Activated T-cell treated with anti-CD3 and anti-CD28 coated beads, Interleukin-2, amount 50 U/mL, for 72 hours (primary cell): Measurements from ENCODE around the gene CENPB. TPM values are rescaled to one million over a fixed set of nuclear protein-coding genes. Genes with fewer than 3 reads are reported as not detected.

Source experiments
- ATAC-seq, 2 donors: fragments of 150-1000 bp; cut with Tn5 transposase; replicated peaks in 1 of 2; 2 replicates each; pipeline ENCODE4 v1.10.0; 2021; ENCODE audit warnings: moderate library complexity in 2 of 2, mild to moderate bottlenecking in 1 of 2
- DNase-seq, 2 donors: peaks; one replicate each; pipeline ENCODE4 v3.0.0; 2021 to 2022; ENCODE audit warnings: mixed read lengths in 1 of 2
- H3K27ac Mint-ChIP-seq: one replicate; pipeline ENCODE4 v1.8.0; 2022; ENCODE audit warnings: mild to moderate bottlenecking, moderate library complexity, mixed read lengths
- H3K27me3 Mint-ChIP-seq: one replicate; pipeline ENCODE4 v1.8.0; 2022; ENCODE audit warnings: low read depth, mixed read lengths
- H3K36me3 Mint-ChIP-seq, 2 donors: one replicate each; pipeline ENCODE4 v1.8.0; 2022; ENCODE audit warnings: mixed read lengths in 2 of 2, mild to moderate bottlenecking in 1 of 2; ENCODE audit not compliant: insufficient read depth in 2 of 2
- H3K4me1 Mint-ChIP-seq: one replicate; pipeline ENCODE4 v1.8.0; 2022; ENCODE audit warnings: low read depth, mixed read lengths
- H3K4me3 Mint-ChIP-seq, 2 donors: one replicate each; pipeline ENCODE4 v1.8.0; 2022; ENCODE audit warnings: mild to moderate bottlenecking in 2 of 2, mixed read lengths in 2 of 2, moderate library complexity in 2 of 2
- H3K9me3 Mint-ChIP-seq, 2 donors: one replicate each; pipeline ENCODE4 v1.8.0; 2022; ENCODE audit warnings: mixed read lengths in 2 of 2
- total RNA-seq, 2 donors: library from RNA; stranded (reverse); gene quantifications; one replicate each; pipeline ENCODE4 v1.2.3, GENCODE V29; 2022

CENPB gene
- total RNA-seq, 2 donors from 2014 or later = 30.4 to 31.5 TPM

DNA sequence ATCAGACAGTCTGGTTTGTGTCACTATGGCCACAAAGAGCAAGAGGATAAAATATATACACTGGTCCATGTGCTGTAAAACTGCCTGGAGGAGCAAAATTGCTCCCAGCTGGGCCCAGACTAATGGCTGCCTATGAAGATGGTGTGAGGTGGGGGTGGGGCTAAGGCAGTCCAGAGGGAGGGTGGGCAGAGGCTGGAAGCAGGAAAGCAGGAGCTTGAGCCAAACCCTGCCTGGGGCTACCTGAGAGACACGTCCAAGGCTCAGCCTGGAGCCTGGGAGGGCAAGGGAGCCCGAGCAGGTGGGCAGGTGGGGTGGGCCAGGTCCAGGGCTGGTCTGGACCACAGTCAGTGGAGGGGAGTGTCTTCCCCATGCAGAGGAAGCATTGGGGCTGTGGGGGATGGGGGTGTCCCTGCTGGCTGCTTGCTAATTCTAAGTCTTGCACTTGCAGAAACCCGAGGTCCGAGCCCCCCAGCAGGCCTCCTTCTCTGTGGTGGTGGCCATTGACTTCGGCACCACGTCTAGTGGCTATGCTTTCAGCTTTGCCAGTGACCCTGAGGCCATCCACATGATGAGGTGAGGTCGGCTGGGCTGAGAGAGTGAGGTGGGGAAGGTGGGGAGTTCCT is 44.6 kb downstream of the CENPB start:
- Mint-ChIP-seq H3K9me3 (no peaks in the 10 kb centered on the region), H3K36me3 (no peaks in the 10 kb centered on the region), H3K4me1 (peaks cover 12% of the 10 kb centered on the region), H3K27me3 (peaks cover 9% of the 10 kb centered on the region), H3K27ac (no peak overlapping the region), H3K4me3 (no peak overlapping the region)
- ATAC-seq = no peak
- no peak for DNase-seq

DNA sequence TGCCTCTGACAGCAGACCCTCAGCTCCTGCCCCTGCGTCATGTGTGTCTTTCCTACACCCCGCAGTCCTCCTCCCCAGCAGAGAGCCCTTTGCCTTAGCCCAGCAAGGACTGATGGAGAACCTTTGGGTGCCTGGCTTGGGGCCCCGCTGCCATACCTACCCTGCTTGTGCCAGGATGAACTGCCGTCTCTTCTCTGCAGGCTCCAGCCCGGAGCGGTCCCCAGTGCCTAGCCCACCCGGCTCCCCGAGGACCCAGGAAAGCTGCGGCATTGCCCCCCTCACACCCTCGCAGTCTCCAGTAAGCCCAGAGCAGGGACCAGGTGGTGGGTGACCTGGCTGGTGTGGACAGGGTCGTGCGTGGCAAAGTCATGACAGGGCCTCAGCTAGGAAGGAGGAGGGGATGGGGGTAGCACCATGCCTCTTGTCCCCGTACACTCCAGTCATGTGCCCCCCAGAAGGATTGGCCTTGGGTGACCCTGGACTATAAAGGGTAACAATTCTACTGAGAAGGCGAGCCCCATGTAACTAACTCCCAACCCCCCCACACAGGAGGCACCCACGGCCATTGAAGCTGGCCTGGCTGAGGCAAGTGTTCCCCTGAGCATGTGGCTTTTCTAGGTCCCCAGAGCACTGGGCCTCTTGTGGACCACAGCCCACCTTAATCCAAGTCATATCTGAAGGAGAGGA is 45.8 kb downstream of the CENPB start:
- H3K9me3 Mint-ChIP-seq = no peaks in the 10 kb centered on the region
- ATAC-seq (no peak), DNase-seq (no peak)
- H3K4me1 Mint-ChIP-seq = peaks cover 12% of the 10 kb centered on the region
- H3K4me3 Mint-ChIP-seq = no peak overlapping the region
- peaks cover 9% of the 10 kb centered on the region for H3K27me3 Mint-ChIP-seq
- no peaks in the 10 kb centered on the region for H3K36me3 Mint-ChIP-seq
- no peak overlapping the region for H3K27ac Mint-ChIP-seq

DNA sequence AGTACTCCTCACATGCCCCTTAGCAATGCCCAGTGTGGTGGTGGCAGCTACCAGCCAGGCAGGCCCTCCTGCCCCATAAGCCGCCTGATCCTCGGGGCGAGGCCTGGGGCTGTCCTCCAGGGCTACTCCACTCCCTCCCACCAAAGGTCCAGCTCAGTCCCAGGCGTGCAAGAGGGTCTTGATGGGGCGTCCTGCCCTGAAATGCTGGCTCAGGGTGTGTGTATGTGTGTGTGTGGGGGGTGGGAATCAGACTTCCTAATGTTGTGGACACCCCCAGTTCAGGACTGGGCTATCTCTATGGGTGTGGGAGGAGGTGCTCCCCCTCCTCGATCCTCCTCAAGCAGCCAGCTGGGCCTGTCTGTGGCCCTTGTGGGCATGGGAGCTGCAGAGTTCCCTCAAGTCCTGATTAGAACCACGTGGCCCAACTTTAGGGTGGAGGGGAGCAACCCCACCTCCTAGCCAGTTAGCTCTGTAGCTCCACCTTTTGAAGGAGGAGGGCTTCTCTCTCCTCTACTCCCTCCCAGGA is 46.6 kb downstream of the CENPB start:
- Mint-ChIP-seq H3K27me3 (peaks cover 9% of the 10 kb centered on the region), H3K4me3 (no peak overlapping the region), H3K36me3 (no peaks in the 10 kb centered on the region)

DNA sequence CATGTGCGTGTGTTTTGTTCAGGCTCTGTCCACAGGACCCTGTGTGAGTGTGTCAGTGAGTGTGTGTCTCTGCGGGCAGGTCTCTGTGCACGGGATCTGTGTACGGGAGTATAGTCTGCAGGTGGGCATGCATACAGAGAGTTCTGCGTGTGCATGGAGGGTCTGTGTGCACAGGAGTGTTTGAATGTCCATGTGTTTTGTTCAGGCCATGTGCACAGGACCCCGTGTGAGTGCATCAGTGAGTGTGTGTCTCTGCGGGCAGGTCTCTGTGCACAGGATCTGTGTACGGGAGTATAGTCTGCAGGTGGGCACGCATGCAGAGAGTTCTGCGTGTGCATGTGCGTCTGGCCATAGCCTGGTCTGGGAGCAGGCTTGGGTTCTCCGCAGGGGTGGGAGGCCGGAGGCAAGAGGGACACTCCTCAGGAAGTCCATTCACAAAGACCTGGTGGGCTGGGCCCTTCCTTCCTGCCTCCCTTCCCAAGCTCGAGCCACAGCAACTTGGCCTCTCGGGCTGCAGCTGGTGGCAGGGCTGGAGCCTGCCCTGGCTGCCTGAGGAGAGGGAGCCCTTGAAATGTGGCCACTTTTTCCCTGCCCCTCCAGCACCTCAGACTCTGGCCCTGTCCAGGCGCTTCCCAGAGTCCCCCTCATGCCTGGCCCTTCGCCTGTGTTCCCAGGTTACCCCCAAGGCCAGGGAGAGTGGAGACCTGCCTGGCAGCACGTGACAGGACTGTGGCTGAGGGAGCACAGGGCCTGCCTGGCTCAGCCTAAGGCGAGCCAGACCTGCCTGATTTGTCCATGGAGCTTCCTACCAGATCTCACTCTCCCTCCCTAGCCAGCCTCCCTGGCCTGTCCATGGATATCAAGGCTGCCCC is 47.2 kb downstream of the CENPB start:
- ATAC-seq = no peak
- Mint-ChIP-seq H3K9me3 (no peaks in the 10 kb centered on the region), H3K27ac (no peak overlapping the region), H3K27me3 (peaks cover 2% of the 10 kb centered on the region), H3K4me3 (no peak overlapping the region), H3K4me1 (no peaks in the 10 kb centered on the region), H3K36me3 (no peaks in the 10 kb centered on the region)
- DNase-seq = no peak

More for the DNA sequence above, 46.6 kb downstream of the CENPB start:
- H3K9me3 Mint-ChIP-seq = no peaks in the 10 kb centered on the region
- DNase-seq = no peak
- no peak overlapping the region for H3K27ac Mint-ChIP-seq
- H3K4me1 Mint-ChIP-seq = peaks cover 5% of the 10 kb centered on the region
- no peak for ATAC-seq

DNA sequence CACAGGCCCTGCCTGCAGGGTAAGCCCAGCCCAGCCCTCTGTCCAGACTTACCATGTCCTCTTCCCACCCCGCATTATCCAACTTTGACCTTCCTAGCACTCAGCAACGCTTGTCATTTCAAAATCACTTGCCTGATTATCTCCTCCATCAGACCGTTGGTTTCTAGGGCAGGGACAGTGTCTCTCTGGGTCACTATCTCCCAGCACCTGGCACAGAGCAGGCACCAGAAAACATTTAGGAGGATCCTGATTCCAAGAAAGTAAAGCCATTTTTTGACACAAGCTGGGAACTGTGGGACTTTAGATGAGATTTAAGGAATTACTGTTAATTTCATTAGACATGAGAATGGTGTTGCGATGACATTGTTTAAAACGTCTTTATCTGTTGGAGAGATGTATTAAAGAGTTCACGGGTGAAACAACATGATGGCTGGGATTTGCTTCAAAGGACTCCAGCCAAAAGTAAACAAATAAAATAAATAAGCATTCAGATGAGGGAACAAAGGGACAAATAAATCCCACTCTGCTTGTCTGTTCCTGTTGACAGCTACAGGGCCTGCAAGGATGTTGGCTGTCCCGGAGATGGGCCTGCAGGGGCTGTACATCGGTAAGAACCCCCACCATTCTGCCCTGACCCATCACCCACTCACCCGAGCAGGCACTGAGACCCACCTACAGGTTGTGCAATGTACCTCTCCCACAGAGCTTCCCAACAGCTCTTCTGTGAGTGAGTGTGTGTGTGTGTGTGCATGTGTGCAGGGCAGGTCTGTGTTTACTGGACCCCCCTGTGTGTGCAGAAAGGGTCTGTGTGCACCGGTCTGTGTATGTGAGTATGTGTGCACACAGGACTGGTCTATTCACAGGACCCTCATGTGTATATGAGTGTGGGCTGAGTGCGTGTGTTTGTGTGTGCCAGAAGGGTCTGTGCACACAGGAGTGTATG is 48.2 kb downstream of the CENPB start:
- peaks cover 3% of the 10 kb centered on the region for H3K27me3 Mint-ChIP-seq
- no peaks in the 10 kb centered on the region for H3K9me3 Mint-ChIP-seq
- no peaks in the 10 kb centered on the region for H3K36me3 Mint-ChIP-seq
- H3K27ac Mint-ChIP-seq = no peak overlapping the region
- H3K4me1 Mint-ChIP-seq = no peaks in the 10 kb centered on the region
- DNase-seq = no peak
- no peak for ATAC-seq
- no peak overlapping the region for H3K4me3 Mint-ChIP-seq

DNA sequence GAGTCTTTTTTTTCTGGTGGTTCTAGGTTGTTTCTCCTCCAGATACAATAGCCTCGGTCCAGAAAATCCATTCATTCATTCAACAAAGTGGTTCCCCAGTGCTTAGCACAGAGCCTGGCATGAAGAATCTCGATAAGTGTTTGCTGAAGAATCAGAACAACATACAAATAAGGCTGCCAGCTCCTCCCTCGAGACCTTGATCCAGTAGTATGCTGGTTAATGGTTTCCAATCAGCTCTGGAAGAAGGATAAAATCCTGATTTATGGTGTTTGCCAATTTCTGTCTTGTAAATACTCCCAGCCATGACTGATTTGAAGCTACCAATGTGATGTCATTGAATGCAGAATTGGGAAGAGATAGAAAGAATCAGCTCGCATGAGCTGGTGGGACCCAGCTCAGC is 50.8 kb downstream of the CENPB start:
- H3K4me1 Mint-ChIP-seq = no peaks in the 10 kb centered on the region
- no peak overlapping the region for H3K27ac Mint-ChIP-seq
- H3K36me3 Mint-ChIP-seq = no peaks in the 10 kb centered on the region
- no peak overlapping the region for H3K4me3 Mint-ChIP-seq
- no peak for ATAC-seq
- peaks cover 22% of the 10 kb centered on the region for H3K27me3 Mint-ChIP-seq
- DNase-seq = no peak
- no peaks in the 10 kb centered on the region for H3K9me3 Mint-ChIP-seq

DNA sequence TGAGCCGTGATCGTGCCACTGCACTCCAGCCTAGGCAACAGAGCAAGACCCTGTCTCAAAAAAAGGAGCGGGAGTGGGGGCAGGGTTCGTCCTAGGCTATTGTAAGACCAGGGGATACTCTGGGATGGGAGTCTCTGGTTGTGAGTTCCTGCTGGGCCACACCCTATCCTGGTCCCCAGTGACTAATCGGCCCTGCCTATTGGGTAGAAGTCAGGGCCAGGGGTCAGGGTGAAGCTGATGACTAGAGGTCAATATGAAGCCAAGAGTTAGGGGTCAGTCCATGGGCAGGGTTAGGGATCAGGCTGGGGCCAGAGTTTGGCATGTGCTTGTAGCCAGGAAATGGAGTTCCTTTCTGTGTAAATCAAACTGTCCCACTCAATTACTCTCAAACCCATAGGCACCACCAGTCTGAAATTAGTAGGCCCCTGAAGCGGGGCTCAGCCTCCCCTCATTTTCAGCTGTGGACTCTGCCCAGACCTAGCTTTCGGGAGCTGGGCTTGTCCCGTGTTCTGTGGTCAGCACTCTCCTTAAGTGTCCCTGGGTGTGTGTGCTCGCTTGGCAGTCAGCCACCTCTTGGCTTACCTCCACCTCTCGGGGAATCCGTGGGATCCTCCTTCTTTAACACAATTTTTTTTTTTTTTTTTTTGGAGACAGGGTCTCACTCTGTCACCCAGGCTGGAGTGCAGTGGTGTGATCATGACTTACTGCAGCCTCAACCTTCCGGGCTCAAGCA is 52.3 kb downstream of the CENPB start:
- no peaks in the 10 kb centered on the region for H3K4me1 Mint-ChIP-seq
- peaks cover 32% of the 10 kb centered on the region for H3K27me3 Mint-ChIP-seq
- ATAC-seq (no peak), DNase-seq (no peak)
- H3K4me3 Mint-ChIP-seq = no peak overlapping the region
- H3K27ac Mint-ChIP-seq = no peak overlapping the region
- H3K36me3 Mint-ChIP-seq = no peaks in the 10 kb centered on the region
- H3K9me3 Mint-ChIP-seq = no peaks in the 10 kb centered on the region

Other genes with a start within 250 kb of the CENPB start
- not detected for gene GFRA4, start 123.3 kb downstream of the CENPB start, total RNA-seq
- not detected for gene ADAM33, start 104.7 kb downstream of the CENPB start, total RNA-seq
- under 1 TPM in 1 of 2 donors, not detected in 1; 0.02 TPM for gene SIGLEC1, start 74.1 kb downstream of the CENPB start, total RNA-seq
- gene HSPA12B, start 54.1 kb downstream of the CENPB start, total RNA-seq = not detected
- 10 to 100 TPM; 26.3 to 35.8 TPM for gene ADISSP, start 19.0 kb downstream of the CENPB start, total RNA-seq
- under 1 TPM; 0.48 to 0.49 TPM for gene SPEF1, start 5.3 kb downstream of the CENPB start, total RNA-seq
- 100 to 1,000 TPM; 121 to 128 TPM for gene CDC25B, start 9.6 kb upstream of the CENPB start, total RNA-seq
- gene AP5S1, start 33.8 kb upstream of the CENPB start, total RNA-seq = 10 to 100 TPM; 10.3 to 13.7 TPM
- gene MAVS, start 60.1 kb upstream of the CENPB start, total RNA-seq = 10 to 100 TPM; 27.9 to 29.8 TPM
- 10 to 100 TPM; 60.6 to 67.4 TPM for gene PANK2, start 102.6 kb upstream of the CENPB start, total RNA-seq
- gene RNF24, start 228.8 kb upstream of the CENPB start, total RNA-seq = 10 to 100 TPM; 13.4 to 16.4 TPM